ENCODE measurements around the gene EFS. TPM values are rescaled to one million over a fixed set of nuclear protein-coding genes. Genes with fewer than 3 reads are reported as not detected.
"Not testable (repeated sequence)": the region's sequence is repeated elsewhere in the genome, so short reads cannot be mapped to it uniquely, and the experiment has no call there.

EFS gene
- total and polyA plus RNA-seq, 8 donors = 3.1 to 20.6 (median 6.2) TPM

GRCh38 chr14:23386999-23387398, 22.0 kb upstream of the EFS start:
- TF ChIP-seq POLR2AphosphoS5 (IDR thresholded peaks at IDR 0.05) = no peak
- TF ChIP-seq POLR2A (IDR thresholded peaks at IDR 0.05) = no peak
- TF ChIP-seq CTCF (IDR thresholded peaks at IDR 0.05) = no peak
- no peak for TF ChIP-seq EP300 (IDR thresholded peaks at IDR 0.05)
- H3K9me3 ChIP-seq = no peaks in the 10 kb centered on the region
- H3K4me3 ChIP-seq = no peak overlapping the region
- no peak for DNase-seq
- intact Hi-C loops (cut with DNase I; ENCODE audit: low total_unique reads) = no loop called here
- no peaks in the 10 kb centered on the region for H3K4me1 ChIP-seq
- WGBS, 5 donors = 82 to 92% (median 85%) methylated on average over 1 of the region's 1 CpG
- H3K36me3 ChIP-seq = no peaks in the 10 kb centered on the region
- no peak overlapping the region for H3K27ac ChIP-seq
- H3K27me3 ChIP-seq = peaks cover 0 to 13% (median 0%) of the 10 kb centered on the region in 3 donors

- H3K4me3 ChIP-seq; DNase-seq; H3K4me1 ChIP-seq; H3K27ac ChIP-seq; H3K9me3 ChIP-seq; H3K36me3 ChIP-seq; intact Hi-C loops (cut with DNase I; ENCODE audit: low total_unique reads): not testable (repeated sequence)
- 79 to 87% (median 85%) methylated on average over 12 to 17 of the region's 17 CpGs for WGBS, 5 donors
- peaks cover 0 to 20% (median 0%) of the 10 kb centered on the region in 3 donors for H3K27me3 ChIP-seq
These were observed 21.3 kb upstream of the EFS start for GRCh38 chr14:23386266-23386657.

GRCh38 chr14:23385642-23386265, 20.8 kb upstream of the EFS start:
- peaks cover 0 to 25% (median 0%) of the 10 kb centered on the region in 3 donors for H3K27me3 ChIP-seq
- H3K27ac ChIP-seq = no peak overlapping the region
- peak in 1 of 2 donors; percentile 28 for DNase-seq
- intact Hi-C loops (cut with DNase I; ENCODE audit: low total_unique reads) = no loop called here
- no peaks in the 10 kb centered on the region for H3K36me3 ChIP-seq
- 69 to 82% (median 74%) methylated on average over 7 to 18 of the region's 18 CpGs for WGBS, 5 donors
- no peak overlapping the region for H3K4me3 ChIP-seq
- TF ChIP-seq POLR2A (IDR thresholded peaks at IDR 0.05) (no peak), EP300 (IDR thresholded peaks at IDR 0.05) (no peak), CTCF (IDR thresholded peaks at IDR 0.05) (no peak), POLR2AphosphoS5 (IDR thresholded peaks at IDR 0.05) (no peak)
- no peaks in the 10 kb centered on the region for H3K9me3 ChIP-seq
- no peaks in the 10 kb centered on the region for H3K4me1 ChIP-seq

GRCh38 chr14:23385244-23385641, 20.3 kb upstream of the EFS start:
- no peak overlapping the region for H3K4me3 ChIP-seq
- no peaks in the 10 kb centered on the region for H3K36me3 ChIP-seq
- peaks cover 0 to 30% (median 0%) of the 10 kb centered on the region in 3 donors for H3K27me3 ChIP-seq
- no peak for DNase-seq
- 72 to 85% (median 81%) methylated on average over 2 of the region's 2 CpGs for WGBS, 5 donors
- TF ChIP-seq EP300 (IDR thresholded peaks at IDR 0.05) = no peak
- no peak for TF ChIP-seq POLR2AphosphoS5 (IDR thresholded peaks at IDR 0.05)
- no peak for TF ChIP-seq CTCF (IDR thresholded peaks at IDR 0.05)
- TF ChIP-seq POLR2A (IDR thresholded peaks at IDR 0.05) = no peak
- no peaks in the 10 kb centered on the region for H3K9me3 ChIP-seq
- no peak overlapping the region for H3K27ac ChIP-seq
- intact Hi-C loops (cut with DNase I; ENCODE audit: low total_unique reads) = no loop called here
- no peaks in the 10 kb centered on the region for H3K4me1 ChIP-seq

- no peak for DNase-seq
- H3K36me3 ChIP-seq = no peaks in the 10 kb centered on the region
- 82 to 95% (median 91%) methylated on average over 29 of the region's 29 CpGs for WGBS, 5 donors
- intact Hi-C loops (cut with DNase I; ENCODE audit: low total_unique reads) = loop anchor here (5.0 kb wide), 1 partner anchor 52 kb away; no protein-coding TSS in a partner anchor
- H3K27ac ChIP-seq = no peak overlapping the region
- H3K4me3 ChIP-seq = no peak overlapping the region
- no peak for TF ChIP-seq CTCF (IDR thresholded peaks at IDR 0.05)
- TF ChIP-seq POLR2AphosphoS5 (IDR thresholded peaks at IDR 0.05) = no peak
- TF ChIP-seq POLR2A (IDR thresholded peaks at IDR 0.05) = no peak
- no peak for TF ChIP-seq EP300 (IDR thresholded peaks at IDR 0.05)
- no peaks in the 10 kb centered on the region for H3K4me1 ChIP-seq
- peaks cover 0 to 36% (median 0%) of the 10 kb centered on the region in 3 donors for H3K27me3 ChIP-seq
- no peaks in the 10 kb centered on the region for H3K9me3 ChIP-seq
These were observed 19.6 kb upstream of the EFS start for GRCh38 chr14:23384364-23385080.
